Stimulated activated CD8-positive, alpha-beta memory T cell treated with anti-CD3 and anti-CD28 coated beads, Interleukin-2, amount 100 ng/mL, for 48 hours (primary cell): ENCODE results near the gene TP53INP2.
"Not testable (repeated sequence)": the region's sequence is repeated elsewhere in the genome, so short reads cannot be mapped to it uniquely, and the experiment has no call there.

Source experiments
- DNase-seq, 2 donors: peaks; one replicate each; pipeline ENCODE4 v3.0.0-alpha.2; 2020; ENCODE audit warnings: low read depth in 2 of 2

The TP53INP2 gene

GRCh38 chr20:34722560-34722959, 18.4 kb downstream of the TP53INP2 start:
- not testable (repeated sequence) for DNase-seq

- DNase-seq: no peak
Observed at GRCh38 chr20:34724172-34724571, 20.0 kb downstream of the TP53INP2 start.

GRCh38 chr20:34729416-34729815, 25.3 kb downstream of the TP53INP2 start:
- DNase-seq: no peak

GRCh38 chr20:34732523-34732922, 28.4 kb downstream of the TP53INP2 start:
- no peak for DNase-seq

- DNase-seq: no peak
Observed at GRCh38 chr20:34736106-34736735, 32.1 kb downstream of the TP53INP2 start.

GRCh38 chr20:34743039-34743438, 38.9 kb downstream of the TP53INP2 start:
- no peak for DNase-seq

GRCh38 chr20:34744340-34744739, 40.2 kb downstream of the TP53INP2 start:
- no peak for DNase-seq

GRCh38 chr20:34744847-34745246, 40.7 kb downstream of the TP53INP2 start:
- DNase-seq: no peak

- DNase-seq: no peak
Observed at GRCh38 chr20:34746674-34747073, 42.5 kb downstream of the TP53INP2 start.

- DNase-seq: no peak
Observed at GRCh38 chr20:34747479-34747878, 43.3 kb downstream of the TP53INP2 start.

GRCh38 chr20:34748709-34749108, 44.6 kb downstream of the TP53INP2 start:
- DNase-seq: no peak

- no peak for DNase-seq
Observed at GRCh38 chr20:34750484-34750883, 46.3 kb downstream of the TP53INP2 start.

GRCh38 chr20:34751453-34751852, 47.3 kb downstream of the TP53INP2 start:
- no peak for DNase-seq

GRCh38 chr20:34753706-34754461, 49.7 kb downstream of the TP53INP2 start:
- no peak for DNase-seq

GRCh38 chr20:34754611-34755010, 50.5 kb downstream of the TP53INP2 start:
- DNase-seq: no peak

GRCh38 chr20:34755367-34755766, 51.2 kb downstream of the TP53INP2 start:
- DNase-seq: no peak

GRCh38 chr20:34762031-34762555, 57.9 kb downstream of the TP53INP2 start:
- no peak for DNase-seq
